Choroid plexus epithelial cell (primary cell): ENCODE results near the gene HMGXB3.

ENCODE experiments used
- DNase-seq: peaks from one replicate; pipeline ENCODE4 v3.0.0-alpha.2; 2010; ENCODE audit warnings: low read depth
- H3K4me3 ChIP-seq: 2 replicates; pipeline ENCODE4 v1.5.1; 2011; ENCODE audit warnings: low read depth, mild to moderate bottlenecking, control low read depth, low read length, moderate library complexity
- CTCF ChIP-seq: conservative IDR thresholded peaks from 2 replicates; pipeline ENCODE4 v1.5.1; 2011; ENCODE audit warnings: low read depth, mild to moderate bottlenecking, control low read depth, inconsistent platforms, low read length, moderate library complexity

Gene HMGXB3

GRCh38 chr5:149999359-149999758 lies 1.2 kb upstream of the HMGXB3 start:
- peak overlapping the region; percentile 99 for H3K4me3 ChIP-seq
- DNase-seq, result no peak

GRCh38 chr5:149999866-150000255 lies 678 bp upstream of the HMGXB3 start:
- no peak for TF ChIP-seq CTCF
- H3K4me3 ChIP-seq, result peak overlapping the region; percentile 99
- no peak for DNase-seq

More at GRCh38 chr5:149999359-149999758, 1.2 kb upstream of the HMGXB3 start:
- TF ChIP-seq CTCF, result no peak

- no peak for TF ChIP-seq CTCF
- peak; percentile 65 for DNase-seq
Measured at GRCh38 chr5:150000990-150001659, 586 bp downstream of the HMGXB3 start.

GRCh38 chr5:150001660-150002486 lies 1.3 kb downstream of the HMGXB3 start:
- peak overlapping the region; percentile 99 for H3K4me3 ChIP-seq
- DNase-seq, result peak; percentile 82
- peak; percentile 78 for TF ChIP-seq CTCF

More at GRCh38 chr5:150000990-150001659, 586 bp downstream of the HMGXB3 start:
- H3K4me3 ChIP-seq, result peak overlapping the region; percentile 99

GRCh38 chr5:150006318-150006717 lies 5.8 kb downstream of the HMGXB3 start:
- no peak for TF ChIP-seq CTCF
- no peak for DNase-seq
- H3K4me3 ChIP-seq, result no peak overlapping the region

- TF ChIP-seq CTCF, result no peak
- H3K4me3 ChIP-seq, result no peak overlapping the region
- DNase-seq, result no peak
Measured at GRCh38 chr5:150007050-150007449, 6.5 kb downstream of the HMGXB3 start.
